ENCODE results near the gene PLEKHG4.

GRCh38 chr16:67259705-67260104 lies 19.6 kb upstream of the PLEKHG4 start:
- TF ChIP-seq CTCF (IDR thresholded peaks at IDR 0.05 in 2 of 3, conservative IDR thresholded peaks at IDR 0.05 in 1 of 3; ENCODE audit: borderline replicate concordance in 1 of 3, insufficient read depth in 1 of 3, low read depth in 2 of 3, low read length in 2 of 3) (no peak), POLR2A (IDR thresholded peaks at IDR 0.05; ENCODE audit: borderline replicate concordance, extremely low read depth, insufficient read depth, insufficient read length) (no peak), ELF1 (IDR thresholded peaks at IDR 0.05; ENCODE audit: borderline replicate concordance, low read depth) (no peak), ZBTB33 (IDR thresholded peaks at IDR 0.05; ENCODE audit: extremely low read depth, insufficient replicate concordance, low read length) (no peak), CBX3 (IDR thresholded peaks at IDR 0.05; ENCODE audit: low read depth) (no peak)

Measured in HCT116 (cell line).